Activated T-cell treated with anti-CD3 and anti-CD28 coated beads, Interleukin-2, amount 50 U/mL, for 24 hours (primary cell): ENCODE results near the gene EPB41.
"Not testable (repeated sequence)": the region's sequence is repeated elsewhere in the genome, so short reads cannot be mapped to it uniquely, and the experiment has no call there.

Experiments used
- DNase-seq: peaks from one replicate; pipeline ENCODE4 v3.0.0-alpha.2; 2020
- H3K27ac Mint-ChIP-seq: 2 replicates; pipeline ENCODE4 v1.8.0; 2020; ENCODE audit warnings: mild to moderate bottlenecking, mixed read lengths
- H3K27me3 Mint-ChIP-seq: 2 replicates; pipeline ENCODE4 v1.8.0; 2020; ENCODE audit warnings: mixed read lengths
- H3K36me3 Mint-ChIP-seq: 2 replicates; pipeline ENCODE4 v1.8.0; 2020; ENCODE audit warnings: low read depth, mixed read lengths
- H3K4me1 Mint-ChIP-seq: 2 replicates; pipeline ENCODE4 v1.8.0; 2020; ENCODE audit warnings: low read depth, mixed read lengths
- H3K4me3 Mint-ChIP-seq: 2 replicates; pipeline ENCODE4 v1.8.0; 2020; ENCODE audit warnings: mild to moderate bottlenecking, moderate library complexity, mixed read lengths
- H3K9me3 Mint-ChIP-seq: 2 replicates; pipeline ENCODE4 v1.8.0; 2020; ENCODE audit warnings: mixed read lengths

The EPB41 gene

GRCh38 chr1:28914228-28915030 lies at the start of gene EPB41:
EPB41 (plus strand) TSS chr1:28914569; CDS start chr1:28987438, 72,869 bp downstream.
- Mint-ChIP-seq H3K27ac (peak within 1 kb of the TSS; percentile 97), H3K9me3 (no peaks in the 10 kb centered on the region), H3K27me3 (no peaks in the 10 kb centered on the region), H3K4me3 (peak within 1 kb of the TSS; percentile 93), H3K36me3 (peaks cover 27% of the 10 kb centered on the region), H3K4me1 (peaks cover 54% of the 10 kb centered on the region)
- DNase-seq: peak; percentile 91

- H3K27ac Mint-ChIP-seq: no peak overlapping the region
- no peaks in the 10 kb centered on the region for H3K36me3 Mint-ChIP-seq
- no peak overlapping the region for H3K4me3 Mint-ChIP-seq
- H3K4me1 Mint-ChIP-seq: no peaks in the 10 kb centered on the region
- no peak for DNase-seq
- no peaks in the 10 kb centered on the region for H3K9me3 Mint-ChIP-seq
- H3K27me3 Mint-ChIP-seq: no peaks in the 10 kb centered on the region
Observed at GRCh38 chr1:28864695-28865094, 49.7 kb upstream of the EPB41 start.

- Mint-ChIP-seq H3K4me3 (no peak overlapping the region), H3K9me3 (no peaks in the 10 kb centered on the region), H3K27ac (no peak overlapping the region), H3K4me1 (no peaks in the 10 kb centered on the region), H3K36me3 (no peaks in the 10 kb centered on the region), H3K27me3 (peaks cover 2% of the 10 kb centered on the region)
- DNase-seq: no peak
Observed at GRCh38 chr1:28865997-28866650, 48.2 kb upstream of the EPB41 start.

- Mint-ChIP-seq H3K27me3 (peaks cover 2% of the 10 kb centered on the region), H3K27ac (no peak overlapping the region), H3K4me1 (no peaks in the 10 kb centered on the region), H3K4me3 (no peak overlapping the region), H3K9me3 (no peaks in the 10 kb centered on the region), H3K36me3 (no peaks in the 10 kb centered on the region)
- no peak for DNase-seq
Observed at GRCh38 chr1:28867850-28868249, 46.5 kb upstream of the EPB41 start.

- no peaks in the 10 kb centered on the region for H3K4me1 Mint-ChIP-seq
- H3K27me3 Mint-ChIP-seq: peaks cover 2% of the 10 kb centered on the region
- H3K9me3 Mint-ChIP-seq: no peaks in the 10 kb centered on the region
- H3K4me3 Mint-ChIP-seq: no peak overlapping the region
- DNase-seq: no peak
- H3K36me3 Mint-ChIP-seq: no peaks in the 10 kb centered on the region
- no peak overlapping the region for H3K27ac Mint-ChIP-seq
Observed at GRCh38 chr1:28869952-28870351, 44.4 kb upstream of the EPB41 start.

- Mint-ChIP-seq H3K27ac (no peak overlapping the region), H3K4me1 (no peaks in the 10 kb centered on the region), H3K9me3 (no peaks in the 10 kb centered on the region), H3K4me3 (no peak overlapping the region), H3K36me3 (no peaks in the 10 kb centered on the region), H3K27me3 (peaks cover 8% of the 10 kb centered on the region)
- DNase-seq: no peak
Observed at GRCh38 chr1:28871631-28872401, 42.6 kb upstream of the EPB41 start.

GRCh38 chr1:28875134-28875533 lies 39.2 kb upstream of the EPB41 start:
- DNase-seq, H3K9me3 Mint-ChIP-seq, H3K27ac Mint-ChIP-seq, H3K36me3 Mint-ChIP-seq, H3K4me3 Mint-ChIP-seq, H3K4me1 Mint-ChIP-seq, H3K27me3 Mint-ChIP-seq: not testable (repeated sequence)

GRCh38 chr1:28877132-28877781 lies 37.1 kb upstream of the EPB41 start:
- Mint-ChIP-seq H3K27ac (no peak overlapping the region), H3K36me3 (no peaks in the 10 kb centered on the region), H3K4me1 (peaks cover 6% of the 10 kb centered on the region), H3K27me3 (peaks cover 9% of the 10 kb centered on the region), H3K9me3 (no peaks in the 10 kb centered on the region), H3K4me3 (no peak overlapping the region)
- DNase-seq: peak; percentile 82

GRCh38 chr1:28878796-28879195 lies 35.6 kb upstream of the EPB41 start:
- Mint-ChIP-seq H3K27ac (no peak overlapping the region), H3K27me3 (peaks cover 9% of the 10 kb centered on the region), H3K9me3 (no peaks in the 10 kb centered on the region), H3K4me3 (no peak overlapping the region), H3K36me3 (no peaks in the 10 kb centered on the region), H3K4me1 (peaks cover 14% of the 10 kb centered on the region)
- no peak for DNase-seq

GRCh38 chr1:28882009-28882628 lies 32.2 kb upstream of the EPB41 start:
- peak; percentile 86 for DNase-seq
- peaks cover 40% of the 10 kb centered on the region for H3K4me1 Mint-ChIP-seq
- no peak overlapping the region for H3K27ac Mint-ChIP-seq
- peaks cover under 1% of the 10 kb centered on the region for H3K27me3 Mint-ChIP-seq
- H3K9me3 Mint-ChIP-seq: no peaks in the 10 kb centered on the region
- no peak overlapping the region for H3K4me3 Mint-ChIP-seq
- no peaks in the 10 kb centered on the region for H3K36me3 Mint-ChIP-seq

- peaks cover 3% of the 10 kb centered on the region for H3K36me3 Mint-ChIP-seq
- H3K4me1 Mint-ChIP-seq: peaks cover 45% of the 10 kb centered on the region
- no peaks in the 10 kb centered on the region for H3K9me3 Mint-ChIP-seq
- DNase-seq: no peak
- no peak overlapping the region for H3K4me3 Mint-ChIP-seq
- H3K27me3 Mint-ChIP-seq: no peaks in the 10 kb centered on the region
- H3K27ac Mint-ChIP-seq: peak overlapping the region; percentile 76
Observed at GRCh38 chr1:28883242-28883616, 31.1 kb upstream of the EPB41 start.

GRCh38 chr1:28885472-28885877 lies 28.9 kb upstream of the EPB41 start:
- H3K27me3 Mint-ChIP-seq: no peaks in the 10 kb centered on the region
- H3K27ac Mint-ChIP-seq: peak overlapping the region; percentile 93
- no peak overlapping the region for H3K4me3 Mint-ChIP-seq
- peaks cover 4% of the 10 kb centered on the region for H3K36me3 Mint-ChIP-seq
- no peaks in the 10 kb centered on the region for H3K9me3 Mint-ChIP-seq
- DNase-seq: peak; percentile 45
- H3K4me1 Mint-ChIP-seq: peaks cover 58% of the 10 kb centered on the region

GRCh38 chr1:28885977-28886730 lies 28.2 kb upstream of the EPB41 start:
- no peak for DNase-seq
- H3K36me3 Mint-ChIP-seq: peaks cover 4% of the 10 kb centered on the region
- peaks cover 59% of the 10 kb centered on the region for H3K4me1 Mint-ChIP-seq
- H3K9me3 Mint-ChIP-seq: no peaks in the 10 kb centered on the region
- peak overlapping the region; percentile 79 for H3K4me3 Mint-ChIP-seq
- no peaks in the 10 kb centered on the region for H3K27me3 Mint-ChIP-seq
- H3K27ac Mint-ChIP-seq: peak overlapping the region; percentile 96
